ENCODE data around the gene MLLT11.

DNA sequence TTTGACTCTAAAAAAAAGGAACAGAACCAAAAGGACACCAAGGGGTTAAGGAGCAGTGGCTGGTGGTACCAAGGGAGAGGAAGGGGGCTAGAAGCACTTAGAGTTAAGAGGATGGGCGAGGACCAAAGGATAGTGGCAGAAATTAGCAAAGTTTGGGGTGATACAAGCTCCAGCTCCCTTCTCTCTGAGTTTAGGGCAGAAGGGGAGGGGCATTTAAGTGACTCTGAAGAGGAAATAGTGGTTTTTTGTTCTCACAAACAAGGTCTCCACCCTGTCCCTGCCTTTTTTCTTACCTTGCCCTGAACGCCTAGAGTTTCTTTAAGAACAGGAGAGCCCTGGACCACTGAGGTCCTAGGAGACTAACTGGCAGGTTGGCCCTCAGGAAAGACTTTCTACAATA lies 4.0 kb upstream of the MLLT11 start:
- TF ChIP-seq POLR2AphosphoS5 (IDR thresholded peaks at IDR 0.05; ENCODE audit: insufficient read depth in 1 of 2, low read depth in 1 of 2) (no peak), POLR2A (IDR thresholded peaks at IDR 0.05) (no peak)
- TF ChIP-seq, protein P1, sequence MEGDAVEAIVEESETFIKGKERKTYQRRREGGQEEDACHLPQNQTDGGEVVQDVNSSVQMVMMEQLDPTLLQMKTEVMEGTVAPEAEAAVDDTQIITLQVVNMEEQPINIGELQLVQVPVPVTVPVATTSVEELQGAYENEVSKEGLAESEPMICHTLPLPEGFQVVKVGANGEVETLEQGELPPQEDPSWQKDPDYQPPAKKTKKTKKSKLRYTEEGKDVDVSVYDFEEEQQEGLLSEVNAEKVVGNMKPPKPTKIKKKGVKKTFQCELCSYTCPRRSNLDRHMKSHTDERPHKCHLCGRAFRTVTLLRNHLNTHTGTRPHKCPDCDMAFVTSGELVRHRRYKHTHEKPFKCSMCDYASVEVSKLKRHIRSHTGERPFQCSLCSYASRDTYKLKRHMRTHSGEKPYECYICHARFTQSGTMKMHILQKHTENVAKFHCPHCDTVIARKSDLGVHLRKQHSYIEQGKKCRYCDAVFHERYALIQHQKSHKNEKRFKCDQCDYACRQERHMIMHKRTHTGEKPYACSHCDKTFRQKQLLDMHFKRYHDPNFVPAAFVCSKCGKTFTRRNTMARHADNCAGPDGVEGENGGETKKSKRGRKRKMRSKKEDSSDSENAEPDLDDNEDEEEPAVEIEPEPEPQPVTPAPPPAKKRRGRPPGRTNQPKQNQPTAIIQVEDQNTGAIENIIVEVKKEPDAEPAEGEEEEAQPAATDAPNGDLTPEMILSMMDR (IDR thresholded peaks at IDR 0.05), result no peak

Data from vagina (tissue), 2 donors.